ENCODE results near the gene PLD1.

PLD1 gene

DNA sequence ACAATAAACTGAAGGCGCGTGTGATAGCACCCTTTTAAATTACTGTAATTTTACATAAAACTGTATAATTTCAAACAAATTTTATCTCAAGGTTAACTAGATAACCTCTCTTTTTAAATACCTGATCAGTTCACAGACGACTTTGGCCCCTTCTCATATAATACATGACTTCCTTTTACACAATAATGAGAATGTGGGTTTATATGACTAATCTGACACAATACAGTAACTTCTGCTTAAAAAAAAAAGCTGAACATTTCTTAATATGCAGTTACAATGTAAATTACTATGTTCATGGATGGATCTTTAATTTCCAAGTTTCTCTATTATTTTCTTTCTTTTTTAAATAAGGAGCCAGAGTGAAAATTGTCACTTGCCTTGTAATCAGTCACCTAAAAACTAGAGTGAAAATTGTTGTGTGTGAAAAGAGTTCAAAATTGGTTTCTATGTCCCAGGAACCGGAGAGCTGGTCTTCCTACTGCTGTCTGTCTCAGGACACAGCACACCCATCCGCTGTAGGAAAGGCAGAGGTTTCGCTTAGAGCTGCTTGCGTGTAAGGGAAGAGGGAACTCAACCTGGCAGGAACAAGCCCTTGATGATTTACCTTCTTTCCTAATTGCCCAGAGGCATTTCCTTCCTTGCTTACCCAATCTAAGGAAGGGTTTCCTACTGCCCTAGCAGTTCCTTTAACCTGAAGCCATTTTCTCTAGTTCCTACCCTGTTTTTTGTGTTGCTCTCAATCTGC lies 33.3 kb downstream of the PLD1 start:
- no peaks in the 10 kb centered on the region for H3K36me3 ChIP-seq (ENCODE audit: insufficient read depth, low read length)
- no peaks in the 10 kb centered on the region for H3K9me3 ChIP-seq (ENCODE audit: insufficient read depth, low read depth, low read length)
- 93% methylated on average over 7 of the region's 7 CpGs for WGBS
- peaks cover 11% of the 10 kb centered on the region; the same call in 1 of the 2 replicates for H3K4me1 ChIP-seq (ENCODE audit: insufficient read depth, low read length)
- no peak overlapping the region for H3K27ac ChIP-seq (ENCODE audit: low read depth, low read length)
- no peak overlapping the region for H3K9ac ChIP-seq (ENCODE audit: low read depth, low read length)
- no peak overlapping the region for H3K4me3 ChIP-seq (ENCODE audit: low read length)
- no peaks in the 10 kb centered on the region for H3K27me3 ChIP-seq (ENCODE audit: insufficient read depth, low read length)

DNA sequence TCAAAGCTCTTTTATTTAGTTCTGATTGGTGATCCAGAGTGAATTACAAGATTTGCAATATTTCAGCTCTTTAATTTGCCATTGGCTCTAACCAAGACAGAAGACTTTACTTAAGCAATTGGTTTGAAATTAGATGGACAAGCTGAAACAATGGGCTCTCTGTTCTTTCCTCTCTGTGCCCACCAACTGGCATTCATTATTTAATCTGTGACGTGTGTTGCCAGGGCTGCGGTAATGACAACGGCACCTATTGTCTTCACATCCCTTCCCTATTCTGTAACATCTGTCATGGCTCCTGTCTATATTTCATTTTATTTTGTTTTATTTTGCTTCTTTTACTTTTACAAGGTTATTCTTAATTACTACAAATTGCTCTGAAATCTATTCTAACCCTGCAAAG lies 33.9 kb downstream of the PLD1 start:
- Histone ChIP-seq H3K27me3 (ENCODE audit: insufficient read depth, low read length) (no peaks in the 10 kb centered on the region), H3K9ac (ENCODE audit: low read depth, low read length) (no peak overlapping the region), H3K4me3 (ENCODE audit: low read length) (no peak overlapping the region), H3K9me3 (ENCODE audit: insufficient read depth, low read depth, low read length) (no peaks in the 10 kb centered on the region), H3K27ac (ENCODE audit: low read depth, low read length) (no peak overlapping the region), H3K4me1 (ENCODE audit: insufficient read depth, low read length) (peaks cover 11% of the 10 kb centered on the region; the same call in 1 of the 2 replicates), H3K36me3 (ENCODE audit: insufficient read depth, low read length) (no peaks in the 10 kb centered on the region)
- WGBS = 95% methylated on average over 3 of the region's 3 CpGs

GRCh38 chr3:171775943-171776342 lies 34.3 kb downstream of the PLD1 start:
- WGBS = 83% methylated on average over 8 of the region's 8 CpGs
- Histone ChIP-seq H3K9ac (ENCODE audit: low read depth, low read length) (no peak overlapping the region), H3K4me3 (ENCODE audit: low read length) (no peak overlapping the region), H3K36me3 (ENCODE audit: insufficient read depth, low read length) (no peaks in the 10 kb centered on the region), H3K27me3 (ENCODE audit: insufficient read depth, low read length) (no peaks in the 10 kb centered on the region), H3K9me3 (ENCODE audit: insufficient read depth, low read depth, low read length) (no peaks in the 10 kb centered on the region), H3K4me1 (ENCODE audit: insufficient read depth, low read length) (peaks cover 11% of the 10 kb centered on the region; the same call in 1 of the 2 replicates), H3K27ac (ENCODE audit: low read depth, low read length) (no peak overlapping the region)

DNA sequence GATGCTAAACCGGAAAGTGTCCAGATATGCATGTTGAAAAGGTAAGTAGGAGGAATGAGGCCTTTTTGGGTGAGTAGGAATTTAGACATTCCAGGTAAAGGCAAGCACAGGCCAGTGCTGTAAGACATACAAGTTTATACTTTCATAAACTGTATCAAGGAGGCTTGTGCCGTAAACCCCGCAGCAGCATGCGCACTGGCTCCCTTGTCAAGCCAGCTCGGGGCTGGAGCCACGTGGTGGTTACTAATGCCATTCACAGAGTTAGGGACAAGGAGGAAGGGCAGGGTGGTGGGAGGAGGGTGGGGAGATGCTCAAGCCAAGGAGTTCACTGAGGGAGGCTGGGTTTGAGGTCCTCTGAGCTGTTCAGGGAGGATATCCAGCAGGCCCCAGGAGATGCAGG lies 35.8 kb downstream of the PLD1 start:
- no peaks in the 10 kb centered on the region for H3K36me3 ChIP-seq (ENCODE audit: insufficient read depth, low read length)
- H3K9me3 ChIP-seq (ENCODE audit: insufficient read depth, low read depth, low read length) = no peaks in the 10 kb centered on the region
- H3K9ac ChIP-seq (ENCODE audit: low read depth, low read length) = no peak overlapping the region

DNA sequence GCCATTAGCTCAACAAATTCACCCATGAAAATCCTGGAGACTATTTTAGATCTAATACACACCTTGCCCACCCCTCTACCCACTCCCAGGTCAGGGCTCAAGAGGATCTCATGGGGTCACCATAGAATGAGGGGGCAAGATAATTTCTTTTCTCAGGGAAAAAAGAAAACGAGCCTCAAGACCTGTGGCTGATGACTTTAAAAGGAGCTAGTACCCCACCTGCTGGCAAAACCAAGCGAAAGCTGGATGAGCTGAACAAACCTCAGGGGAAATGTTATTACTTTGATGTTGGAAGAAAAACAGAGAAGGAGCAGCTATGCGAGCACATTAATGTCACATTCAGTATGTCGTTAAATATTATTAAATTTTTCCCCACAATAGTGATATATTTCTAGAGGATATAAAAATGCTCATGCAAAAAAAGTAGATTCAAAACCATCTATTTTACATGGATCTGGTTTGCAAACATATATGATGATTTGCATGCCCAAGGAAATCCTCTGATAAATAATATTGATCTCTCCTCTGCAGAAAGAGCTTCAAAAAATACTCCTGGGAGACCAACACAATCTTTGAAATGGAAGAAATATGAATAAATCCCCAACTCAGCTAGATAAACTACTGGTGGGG lies 37.7 kb downstream of the PLD1 start:
- 6% methylated on average over 2 of the region's 4 CpGs for WGBS
- Histone ChIP-seq H3K9me3 (ENCODE audit: insufficient read depth, low read depth, low read length) (no peaks in the 10 kb centered on the region), H3K36me3 (ENCODE audit: insufficient read depth, low read length) (no peaks in the 10 kb centered on the region), H3K27me3 (ENCODE audit: insufficient read depth, low read length) (no peaks in the 10 kb centered on the region), H3K9ac (ENCODE audit: low read depth, low read length) (no peak overlapping the region), H3K27ac (ENCODE audit: low read depth, low read length) (no peak overlapping the region), H3K4me1 (ENCODE audit: insufficient read depth, low read length) (peaks cover 9% of the 10 kb centered on the region; the same call in 1 of the 2 replicates), H3K4me3 (ENCODE audit: low read length) (no peak overlapping the region)

More for the DNA sequence above, 35.8 kb downstream of the PLD1 start:
- 84% methylated on average over 6 of the region's 6 CpGs for WGBS
- Histone ChIP-seq H3K27me3 (ENCODE audit: insufficient read depth, low read length) (no peaks in the 10 kb centered on the region), H3K4me1 (ENCODE audit: insufficient read depth, low read length) (peaks cover 11% of the 10 kb centered on the region; the same call in 1 of the 2 replicates), H3K27ac (ENCODE audit: low read depth, low read length) (no peak overlapping the region), H3K4me3 (ENCODE audit: low read length) (no peak overlapping the region)

GRCh38 chr3:171770689-171771620 lies 39.3 kb downstream of the PLD1 start:
- Histone ChIP-seq H3K9me3 (ENCODE audit: insufficient read depth, low read depth, low read length) (no peaks in the 10 kb centered on the region), H3K27me3 (ENCODE audit: insufficient read depth, low read length) (no peaks in the 10 kb centered on the region), H3K4me3 (ENCODE audit: low read length) (peak overlapping the region; percentile 31), H3K4me1 (ENCODE audit: insufficient read depth, low read length) (0 out of 2 replicates have a peak, but pooled peaks cover 3% of the 10 kb centered on the region), H3K27ac (ENCODE audit: low read depth, low read length) (no peak overlapping the region), H3K9ac (ENCODE audit: low read depth, low read length) (no peak overlapping the region), H3K36me3 (ENCODE audit: insufficient read depth, low read length) (no peaks in the 10 kb centered on the region)
- WGBS = 54% methylated on average over 9 of the region's 10 CpGs

GRCh38 chr3:171769461-171769860 lies 40.8 kb downstream of the PLD1 start:
- Histone ChIP-seq H3K4me1 (ENCODE audit: insufficient read depth, low read length) (0 out of 2 replicates have a peak, but pooled peaks cover 3% of the 10 kb centered on the region), H3K9me3 (ENCODE audit: insufficient read depth, low read depth, low read length) (no peaks in the 10 kb centered on the region), H3K9ac (ENCODE audit: low read depth, low read length) (no peak overlapping the region), H3K27me3 (ENCODE audit: insufficient read depth, low read length) (no peaks in the 10 kb centered on the region), H3K4me3 (ENCODE audit: low read length) (no peak overlapping the region), H3K36me3 (ENCODE audit: insufficient read depth, low read length) (no peaks in the 10 kb centered on the region), H3K27ac (ENCODE audit: low read depth, low read length) (no peak overlapping the region)
- WGBS = 92% methylated on average over 1 of the region's 3 CpGs

DNA sequence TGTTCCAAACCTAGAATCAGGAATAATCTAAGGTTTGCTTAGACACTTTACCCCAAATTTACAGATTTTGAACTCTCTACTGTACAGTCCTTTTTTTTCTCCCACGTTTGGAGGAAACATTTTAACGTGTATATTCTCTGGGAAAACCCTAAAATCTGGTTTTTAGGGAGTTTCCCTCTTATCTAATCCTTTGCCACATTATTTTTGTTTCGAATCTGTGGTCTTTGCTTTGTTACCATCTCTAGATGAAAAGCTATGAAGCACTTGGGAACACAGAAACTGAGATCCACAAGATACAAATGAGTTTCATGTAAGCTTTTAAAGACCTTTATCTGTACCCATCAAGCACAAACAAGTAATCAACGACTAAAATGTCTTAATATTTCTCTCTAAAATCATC lies 41.3 kb downstream of the PLD1 start:
- Histone ChIP-seq H3K27ac (ENCODE audit: low read depth, low read length) (no peak overlapping the region), H3K36me3 (ENCODE audit: insufficient read depth, low read length) (no peaks in the 10 kb centered on the region), H3K4me1 (ENCODE audit: insufficient read depth, low read length) (0 out of 2 replicates have a peak, but pooled peaks cover 3% of the 10 kb centered on the region), H3K9ac (ENCODE audit: low read depth, low read length) (no peak overlapping the region), H3K9me3 (ENCODE audit: insufficient read depth, low read depth, low read length) (no peaks in the 10 kb centered on the region), H3K4me3 (ENCODE audit: low read length) (no peak overlapping the region), H3K27me3 (ENCODE audit: insufficient read depth, low read length) (no peaks in the 10 kb centered on the region)
- 90% methylated on average over 4 of the region's 4 CpGs for WGBS

DNA sequence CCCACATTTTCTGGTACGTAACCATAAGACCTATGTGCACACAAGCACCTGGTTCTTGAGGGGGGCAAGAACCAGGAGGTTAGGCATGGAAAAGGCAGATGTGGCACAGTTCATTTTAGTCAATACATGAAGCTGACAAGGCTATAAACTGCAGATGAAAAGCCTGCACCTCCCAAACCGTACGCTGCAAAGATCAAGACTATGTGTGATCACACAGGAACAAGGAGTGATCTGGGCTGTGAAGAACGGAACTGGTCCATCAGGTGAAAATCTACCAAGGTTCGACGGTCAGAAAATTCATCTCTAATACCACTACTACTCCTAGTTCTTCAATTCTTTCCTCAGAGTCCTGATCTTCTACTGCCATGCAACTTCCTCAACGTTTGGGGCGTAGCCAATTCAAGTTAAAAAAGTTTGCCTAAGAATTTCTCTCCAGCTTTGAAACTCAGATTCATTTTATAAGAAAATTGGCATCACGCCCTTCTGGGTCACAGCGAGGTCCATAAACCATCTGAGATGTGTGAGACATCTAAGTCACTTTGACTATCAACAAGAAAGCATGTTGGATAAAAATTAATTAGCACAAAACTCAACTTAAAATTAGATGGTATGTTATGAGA lies 41.9 kb downstream of the PLD1 start:
- Histone ChIP-seq H3K4me3 (ENCODE audit: low read length) (no peak overlapping the region), H3K9me3 (ENCODE audit: insufficient read depth, low read depth, low read length) (no peaks in the 10 kb centered on the region), H3K27ac (ENCODE audit: low read depth, low read length) (no peak overlapping the region), H3K4me1 (ENCODE audit: insufficient read depth, low read length) (0 out of 2 replicates have a peak, but pooled peaks cover 3% of the 10 kb centered on the region), H3K36me3 (ENCODE audit: insufficient read depth, low read length) (no peaks in the 10 kb centered on the region), H3K9ac (ENCODE audit: low read depth, low read length) (no peak overlapping the region), H3K27me3 (ENCODE audit: insufficient read depth, low read length) (no peaks in the 10 kb centered on the region)
- WGBS = 91% methylated on average over 10 of the region's 10 CpGs

DNA sequence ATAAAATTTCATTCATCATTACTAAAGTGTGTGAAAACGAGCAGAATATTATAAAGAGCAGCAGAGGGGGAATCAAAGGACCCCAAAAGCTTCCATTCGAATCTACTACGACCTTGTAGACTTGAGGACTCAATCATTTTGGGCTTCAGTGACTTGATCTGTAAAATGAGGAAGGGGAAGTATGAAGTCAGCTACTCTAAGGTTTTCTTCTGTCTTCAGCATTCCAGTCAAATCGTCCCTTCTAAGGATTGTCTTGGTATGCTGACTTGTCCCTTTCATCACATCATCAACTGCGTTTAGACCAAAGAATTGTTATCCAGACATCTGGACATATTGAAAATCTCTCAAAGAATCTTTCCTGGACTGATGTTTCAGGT lies 44.8 kb downstream of the PLD1 start:
- WGBS = 93% methylated on average over 5 of the region's 5 CpGs

More for the DNA sequence above, 44.8 kb downstream of the PLD1 start:
- H3K27me3 ChIP-seq (ENCODE audit: insufficient read depth, low read length) = no peaks in the 10 kb centered on the region
- H3K36me3 ChIP-seq (ENCODE audit: insufficient read depth, low read length) = no peaks in the 10 kb centered on the region
- H3K9ac ChIP-seq (ENCODE audit: low read depth, low read length) = no peak overlapping the region
- no peak overlapping the region for H3K27ac ChIP-seq (ENCODE audit: low read depth, low read length)
- H3K9me3 ChIP-seq (ENCODE audit: insufficient read depth, low read depth, low read length) = no peaks in the 10 kb centered on the region
- no peak overlapping the region for H3K4me3 ChIP-seq (ENCODE audit: low read length)
- no peaks in the 10 kb centered on the region for H3K4me1 ChIP-seq (ENCODE audit: insufficient read depth, low read length)

All from HUES64 (cell line).